MCF 10A (cell line): ENCODE data around the gene TMEM161B. TPM values are rescaled to one million over a fixed set of nuclear protein-coding genes. Genes with fewer than 3 reads are reported as not detected.
"Not testable (repeated sequence)": the region's sequence is repeated elsewhere in the genome, so short reads cannot be mapped to it uniquely, and the experiment has no call there.

Experiments used
- BruUV-seq: library from RNA; stranded (reverse); fragments of 400-500 nt; replicated peaks from 2 replicates; lab custom pipeline; 2021; lab: Mats Ljungman, UMichigan
- CTCF ChIA-PET: fragments of 300-600 bp; sonication (Branson Sonifier 250); formaldehyde crosslinking; extraction: SDS; loops from one replicate; lab custom pipeline; 2021; ENCODE audit warnings: antibody characterized with exemption, inconsistent platforms; lab: Yijun Ruan, JAX
- POLR2A ChIA-PET: fragments of 300-600, 350-650 bp; sonication (Branson Sonifier 250); formaldehyde crosslinking; extraction: SDS; loops from one replicate; lab custom pipeline; 2020; ENCODE audit warnings: antibody characterized with exemption, inconsistent platforms; lab: Yijun Ruan, JAX
- DNase-seq: peaks from one replicate; pipeline ENCODE4 v3.0.0-alpha.2; 2018; ENCODE audit not compliant: unreplicated experiment
- H3K27ac Mint-ChIP-seq: one replicate; pipeline ENCODE4 v1.8.0; 2022; ENCODE audit warnings: mild to moderate bottlenecking, low read depth, mixed read lengths; ENCODE audit not compliant: unreplicated experiment
- H3K27me3 Mint-ChIP-seq: one replicate; pipeline ENCODE4 v1.8.0; 2022; ENCODE audit warnings: mixed read lengths; ENCODE audit not compliant: insufficient read depth, unreplicated experiment
- H3K36me3 Mint-ChIP-seq: one replicate; pipeline ENCODE4 v1.8.0; 2022; ENCODE audit warnings: mild to moderate bottlenecking, moderate library complexity, mixed read lengths; ENCODE audit not compliant: insufficient read depth, unreplicated experiment
- H3K4me1 Mint-ChIP-seq: one replicate; pipeline ENCODE4 v1.8.0; 2022; ENCODE audit warnings: mixed read lengths; ENCODE audit not compliant: insufficient read depth, unreplicated experiment
- H3K4me3 Mint-ChIP-seq: one replicate; pipeline ENCODE4 v1.8.0; 2022; ENCODE audit warnings: mild to moderate bottlenecking, moderate library complexity, mixed read lengths; ENCODE audit not compliant: unreplicated experiment
- H3K9me3 Mint-ChIP-seq: one replicate; pipeline ENCODE4 v1.8.0; 2022; ENCODE audit warnings: mixed read lengths; ENCODE audit not compliant: unreplicated experiment
- intact Hi-C: fragments of 100-400 bp; cut with micrococcal nuclease; formaldehyde crosslinking; loops from 2 replicates; pipeline ENCODE4 v1.14.1; 2022
- total RNA-seq: library from RNA; stranded (reverse); gene quantifications from 2 replicates; pipeline ENCODE4 v1.2.3, GENCODE V29; 2022
- TF ChIP-seq, protein P1 (sequence below): fragments of 200-600 bp; IDR thresholded peaks from one replicate; pipeline ENCODE4 v1.8.0; 2022; ENCODE audit warnings: antibody characterized with exemption, mild to moderate bottlenecking; ENCODE audit not compliant: unreplicated experiment

Gene TMEM161B
- total RNA-seq, 1 experiment from 2014 or later, result 14.0 TPM

DNA sequence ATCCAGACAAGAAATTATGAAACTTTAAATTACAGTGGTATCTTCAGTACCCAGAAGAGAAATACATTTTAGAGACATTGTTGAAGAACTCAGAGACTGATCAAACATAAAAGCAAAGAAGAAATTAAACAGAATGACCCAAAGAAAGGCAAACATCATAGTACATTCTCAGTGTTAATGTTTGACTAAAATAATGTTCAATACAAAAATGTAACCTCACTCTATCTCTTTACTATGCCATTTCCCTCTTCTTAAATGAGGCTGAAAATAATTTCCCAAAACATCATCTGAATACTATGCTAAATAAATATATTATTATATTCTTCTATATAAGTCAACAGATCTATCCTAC lies 22.8 kb downstream of the TMEM161B start:
- ChIA-PET POLR2A (no interaction called here), CTCF (no interaction called here)
- intact Hi-C loops, result no loop called here

DNA sequence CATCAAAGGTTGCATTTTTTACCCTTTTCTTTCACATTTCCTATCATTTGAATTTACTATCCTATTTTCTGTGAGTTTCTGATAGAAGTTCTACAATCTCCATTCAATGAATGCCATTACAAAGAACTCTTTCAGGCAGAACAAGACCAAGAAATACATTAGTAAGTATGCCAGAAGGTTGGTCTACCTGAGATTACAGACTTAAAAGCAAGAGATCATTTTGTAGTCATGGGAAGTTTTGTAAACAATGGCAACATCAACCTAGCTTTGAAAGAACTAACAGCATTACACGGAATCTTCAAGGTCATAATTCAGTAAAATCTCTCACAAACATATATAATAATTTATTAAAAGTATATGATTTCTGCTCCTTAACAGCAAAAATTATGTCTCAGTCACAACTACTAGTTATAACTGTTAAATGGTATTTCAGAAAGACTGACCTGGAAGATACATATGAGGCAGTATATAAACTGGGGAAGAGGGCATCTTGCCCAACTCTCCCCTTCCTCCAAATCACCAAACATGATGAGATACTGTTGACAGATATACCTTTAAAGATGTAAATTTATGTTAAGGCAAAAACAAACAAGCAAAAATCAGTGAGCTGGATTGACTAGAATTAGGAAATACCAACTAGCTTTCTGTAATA lies 23.3 kb downstream of the TMEM161B start:
- DNase-seq, result no peak
- POLR2A ChIA-PET, result no interaction called here
- Mint-ChIP-seq H3K27ac (no peak overlapping the region), H3K4me1 (peaks cover 14% of the 10 kb centered on the region), H3K27me3 (no peaks in the 10 kb centered on the region), H3K4me3 (no peak overlapping the region), H3K9me3 (no peaks in the 10 kb centered on the region), H3K36me3 (no peaks in the 10 kb centered on the region)
- intact Hi-C loops, result no loop called here
- no TSS peak for BruUV-seq
- TF ChIP-seq, protein P1, sequence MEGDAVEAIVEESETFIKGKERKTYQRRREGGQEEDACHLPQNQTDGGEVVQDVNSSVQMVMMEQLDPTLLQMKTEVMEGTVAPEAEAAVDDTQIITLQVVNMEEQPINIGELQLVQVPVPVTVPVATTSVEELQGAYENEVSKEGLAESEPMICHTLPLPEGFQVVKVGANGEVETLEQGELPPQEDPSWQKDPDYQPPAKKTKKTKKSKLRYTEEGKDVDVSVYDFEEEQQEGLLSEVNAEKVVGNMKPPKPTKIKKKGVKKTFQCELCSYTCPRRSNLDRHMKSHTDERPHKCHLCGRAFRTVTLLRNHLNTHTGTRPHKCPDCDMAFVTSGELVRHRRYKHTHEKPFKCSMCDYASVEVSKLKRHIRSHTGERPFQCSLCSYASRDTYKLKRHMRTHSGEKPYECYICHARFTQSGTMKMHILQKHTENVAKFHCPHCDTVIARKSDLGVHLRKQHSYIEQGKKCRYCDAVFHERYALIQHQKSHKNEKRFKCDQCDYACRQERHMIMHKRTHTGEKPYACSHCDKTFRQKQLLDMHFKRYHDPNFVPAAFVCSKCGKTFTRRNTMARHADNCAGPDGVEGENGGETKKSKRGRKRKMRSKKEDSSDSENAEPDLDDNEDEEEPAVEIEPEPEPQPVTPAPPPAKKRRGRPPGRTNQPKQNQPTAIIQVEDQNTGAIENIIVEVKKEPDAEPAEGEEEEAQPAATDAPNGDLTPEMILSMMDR, result no peak
- CTCF ChIA-PET, result no interaction called here

More for the DNA sequence above, 22.8 kb downstream of the TMEM161B start:
- no TSS peak for BruUV-seq
- no peak overlapping the region for H3K27ac Mint-ChIP-seq
- no peak for DNase-seq
- no peaks in the 10 kb centered on the region for H3K9me3 Mint-ChIP-seq
- H3K4me3 Mint-ChIP-seq, result no peak overlapping the region
- H3K4me1 Mint-ChIP-seq, result peaks cover 14% of the 10 kb centered on the region
- TF ChIP-seq, protein P1, result no peak
- H3K36me3 Mint-ChIP-seq, result no peaks in the 10 kb centered on the region
- H3K27me3 Mint-ChIP-seq, result no peaks in the 10 kb centered on the region

DNA sequence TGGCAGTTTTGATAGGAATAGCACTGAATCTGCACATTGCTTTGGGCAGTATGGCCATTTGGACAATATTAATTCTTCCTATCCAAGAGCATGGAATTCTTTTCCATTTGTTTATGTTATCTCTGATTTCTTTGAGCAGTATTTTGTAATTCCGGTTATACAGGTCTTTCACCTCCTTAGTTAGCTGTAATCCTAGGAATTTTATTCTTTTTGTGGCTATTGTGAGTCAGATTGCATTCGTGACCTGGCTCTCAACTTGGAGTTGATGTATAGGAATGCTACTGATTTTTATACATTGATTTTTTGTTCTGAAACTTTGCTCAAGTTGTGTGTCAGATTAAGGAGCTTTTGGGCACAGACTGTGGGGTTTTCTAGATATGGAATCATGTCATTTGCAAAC lies 24.0 kb downstream of the TMEM161B start:
- Mint-ChIP-seq H3K27ac (no peak overlapping the region), H3K27me3 (no peaks in the 10 kb centered on the region), H3K4me1 (peaks cover 14% of the 10 kb centered on the region), H3K36me3 (no peaks in the 10 kb centered on the region), H3K4me3 (no peak overlapping the region), H3K9me3 (no peaks in the 10 kb centered on the region)
- intact Hi-C loops, result no loop called here
- BruUV-seq, result no TSS peak
- TF ChIP-seq, protein P1, result no peak
- DNase-seq, result no peak
- POLR2A ChIA-PET, result no interaction called here
- CTCF ChIA-PET, result no interaction called here

GRCh38 chr5:88243493-88243892 lies 25.2 kb downstream of the TMEM161B start:
- CTCF ChIA-PET, intact Hi-C loops, H3K9me3 Mint-ChIP-seq, H3K27me3 Mint-ChIP-seq, H3K4me3 Mint-ChIP-seq, BruUV-seq, H3K36me3 Mint-ChIP-seq, H3K27ac Mint-ChIP-seq, POLR2A ChIA-PET, DNase-seq: not testable (repeated sequence)
- peaks cover 14% of the 10 kb centered on the region for H3K4me1 Mint-ChIP-seq

GRCh38 chr5:88238732-88239131 lies 29.9 kb downstream of the TMEM161B start:
- no TSS peak for BruUV-seq
- no peak overlapping the region for H3K27ac Mint-ChIP-seq
- intact Hi-C loops, result no loop called here
- H3K36me3 Mint-ChIP-seq, result peaks cover 2% of the 10 kb centered on the region
- no peaks in the 10 kb centered on the region for H3K9me3 Mint-ChIP-seq
- TF ChIP-seq, protein P1, result no peak
- H3K4me1 Mint-ChIP-seq, result peaks cover 6% of the 10 kb centered on the region
- H3K27me3 Mint-ChIP-seq, result no peaks in the 10 kb centered on the region
- ChIA-PET CTCF (no interaction called here), POLR2A (no interaction called here)
- no peak for DNase-seq
- H3K4me3 Mint-ChIP-seq, result no peak overlapping the region
